DOHH2 (cell line): ENCODE measurements around the gene OR4F17.
"Not testable (repeated sequence)": the region's sequence is repeated elsewhere in the genome, so short reads cannot be mapped to it uniquely, and the experiment has no call there.

ENCODE experiments used
- H3F3A ChIP-seq: fragments of 200-600 bp; sonication (generic), shearing (Covaris generic); 2 replicates; pipeline ENCODE4 v1.6.0; 2016; ENCODE audit warnings: antibody characterized with exemption, mild to moderate bottlenecking; ENCODE audit not compliant: control insufficient read depth, insufficient read depth
- H3K27ac ChIP-seq: fragments of 200-600 bp; sonication (generic); 2 replicates; pipeline ENCODE4 v1.5.1; 2014; ENCODE audit warnings: low read depth, mild to moderate bottlenecking, low read length, moderate library complexity
- H3K27me3 ChIP-seq: fragments of 200-600 bp; sonication (generic); 2 replicates; pipeline ENCODE4 v1.6.1; 2014; ENCODE audit warnings: mild to moderate bottlenecking, low read length, mixed read lengths; ENCODE audit not compliant: control insufficient read depth
- H3K36me3 ChIP-seq: fragments of 200-600 bp; sonication (generic); 2 replicates; pipeline ENCODE4 v1.6.1; 2014; ENCODE audit warnings: mild to moderate bottlenecking, low read length, moderate library complexity, mixed read lengths; ENCODE audit not compliant: control insufficient read depth
- H3K4me1 ChIP-seq: fragments of 200-600 bp; sonication (generic); 2 replicates; pipeline ENCODE4 v1.6.1; 2014; ENCODE audit warnings: mild to moderate bottlenecking, low read length, mixed read lengths; ENCODE audit not compliant: control insufficient read depth
- H3K4me2 ChIP-seq: fragments of 200-600 bp; sonication (generic); 2 replicates; pipeline ENCODE4 v1.6.0; 2014; ENCODE audit warnings: mild to moderate bottlenecking, low read length, moderate library complexity
- H3K4me3 ChIP-seq: fragments of 200-600 bp; sonication (generic); 2 replicates; pipeline ENCODE4 v1.5.1; 2014; ENCODE audit warnings: mild to moderate bottlenecking, low read length, mixed read lengths
- H3K79me2 ChIP-seq: fragments of 200-600 bp; sonication (generic); 2 replicates; pipeline ENCODE4 v1.6.1; 2014; ENCODE audit warnings: mild to moderate bottlenecking, low read length, mixed read lengths; ENCODE audit not compliant: control insufficient read depth
- H3K9me2 ChIP-seq: fragments of 200-600 bp; sonication (generic); replicated peaks from 2 replicates; pipeline ENCODE4 v1.6.1; 2014; ENCODE audit warnings: mild to moderate bottlenecking, low read length, mixed read lengths; ENCODE audit not compliant: control insufficient read depth
- H3K9me3 ChIP-seq: fragments of 200-600 bp; sonication (generic); 2 replicates; pipeline ENCODE4 v1.6.1; 2014; ENCODE audit warnings: antibody characterized with exemption, low read length, mixed read lengths; ENCODE audit not compliant: control insufficient read depth, insufficient read depth
- H4K20me1 ChIP-seq: fragments of 200-600 bp; sonication (generic); 2 replicates; pipeline ENCODE4 v1.6.0; 2014; ENCODE audit warnings: low read depth, mild to moderate bottlenecking, antibody characterized with exemption, low read length, moderate library complexity; ENCODE audit not compliant: control insufficient read depth, insufficient read depth

The OR4F17 gene, protein sequence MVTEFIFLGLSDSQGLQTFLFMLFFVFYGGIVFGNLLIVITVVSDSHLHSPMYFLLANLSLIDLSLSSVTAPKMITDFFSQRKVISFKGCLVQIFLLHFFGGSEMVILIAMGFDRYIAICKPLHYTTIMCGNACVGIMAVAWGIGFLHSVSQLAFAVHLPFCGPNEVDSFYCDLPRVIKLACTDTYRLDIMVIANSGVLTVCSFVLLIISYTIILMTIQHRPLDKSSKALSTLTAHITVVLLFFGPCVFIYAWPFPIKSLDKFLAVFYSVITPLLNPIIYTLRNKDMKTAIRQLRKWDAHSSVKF

GRCh38 chr19:106804-107203 is at the start of gene OR4F17:
OR4F17 (plus strand) TSS chr19:107104; CDS start chr19:110679, 3,575 bp downstream.
- not testable (repeated sequence) for H4K20me1 ChIP-seq, H3K36me3 ChIP-seq, H3K4me2 ChIP-seq, H3K79me2 ChIP-seq, H3K4me1 ChIP-seq, H3K27me3 ChIP-seq, H3K9me2 ChIP-seq, H3K27ac ChIP-seq, H3K9me3 ChIP-seq, H3K4me3 ChIP-seq, H3F3A ChIP-seq

DNA sequence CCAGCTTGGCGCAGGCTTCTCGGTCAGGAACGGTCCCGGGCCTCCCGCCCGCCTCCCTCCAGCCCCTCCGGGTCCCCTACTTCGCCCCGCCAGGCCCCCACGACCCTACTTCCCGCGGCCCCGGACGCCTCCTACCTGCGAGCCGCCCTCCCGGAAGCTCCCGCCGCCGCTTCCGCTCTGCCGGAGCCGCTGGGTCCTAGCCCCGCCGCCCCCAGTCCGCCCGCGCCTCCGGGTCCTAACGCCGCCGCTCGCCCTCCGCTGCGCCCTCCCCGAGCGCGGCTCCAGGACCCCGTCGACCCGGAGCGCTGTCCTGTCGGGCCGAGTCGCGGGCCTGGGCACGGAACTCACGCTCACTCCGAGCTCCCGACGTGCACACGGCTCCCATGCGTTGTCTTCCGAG is 36.1 kb upstream of the OR4F17 start:
- not testable (repeated sequence) for H3K36me3 ChIP-seq

GRCh38 chr19:82864-83263 is 24.0 kb upstream of the OR4F17 start:
- H3K9me2 ChIP-seq, H3K27ac ChIP-seq, H3K79me2 ChIP-seq, H3K9me3 ChIP-seq, H3K4me2 ChIP-seq, H3K27me3 ChIP-seq, H3K4me1 ChIP-seq, H3F3A ChIP-seq, H3K36me3 ChIP-seq, H4K20me1 ChIP-seq, H3K4me3 ChIP-seq: not testable (repeated sequence)

More for the DNA sequence above, 36.1 kb upstream of the OR4F17 start:
- H3K27ac ChIP-seq, H3K4me2 ChIP-seq, H3K4me3 ChIP-seq, H3F3A ChIP-seq, H3K27me3 ChIP-seq, H4K20me1 ChIP-seq, H3K79me2 ChIP-seq, H3K4me1 ChIP-seq, H3K9me3 ChIP-seq, H3K9me2 ChIP-seq: not testable (repeated sequence)

GRCh38 chr19:83626-84025 is 23.3 kb upstream of the OR4F17 start:
- not testable (repeated sequence) for H4K20me1 ChIP-seq, H3K4me2 ChIP-seq, H3K27ac ChIP-seq, H3F3A ChIP-seq, H3K4me3 ChIP-seq, H3K9me2 ChIP-seq, H3K27me3 ChIP-seq, H3K36me3 ChIP-seq, H3K4me1 ChIP-seq, H3K79me2 ChIP-seq, H3K9me3 ChIP-seq

DNA sequence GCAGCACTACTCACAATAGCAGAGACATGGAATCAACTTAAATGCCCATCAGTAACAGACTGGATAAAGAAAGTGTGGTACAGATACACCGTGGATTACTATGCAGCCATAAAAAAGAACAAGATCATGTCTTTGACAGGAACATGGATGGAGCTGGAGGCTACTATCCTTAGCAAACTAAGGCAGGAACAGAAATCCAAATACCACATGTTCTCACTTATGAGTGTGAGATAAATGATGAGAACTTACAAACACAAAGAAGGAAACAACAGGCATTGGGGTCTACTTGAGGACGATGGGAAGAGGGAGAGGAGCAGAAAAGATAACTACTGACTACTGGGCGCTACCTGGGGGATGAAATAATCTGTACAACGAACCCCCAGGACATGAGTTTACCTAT is 16.2 kb upstream of the OR4F17 start:
- H3K27ac ChIP-seq, H3K27me3 ChIP-seq, H3K9me2 ChIP-seq, H3K9me3 ChIP-seq, H3K36me3 ChIP-seq, H3K4me2 ChIP-seq, H3K4me3 ChIP-seq, H3F3A ChIP-seq, H3K4me1 ChIP-seq, H4K20me1 ChIP-seq, H3K79me2 ChIP-seq: not testable (repeated sequence)

- not testable (repeated sequence) for H3K36me3 ChIP-seq, H3F3A ChIP-seq, H3K9me3 ChIP-seq, H3K4me2 ChIP-seq, H4K20me1 ChIP-seq, H3K79me2 ChIP-seq, H3K27ac ChIP-seq, H3K4me1 ChIP-seq, H3K4me3 ChIP-seq, H3K9me2 ChIP-seq, H3K27me3 ChIP-seq
These were observed 12.1 kb upstream of the OR4F17 start for GRCh38 chr19:94794-95193.

DNA sequence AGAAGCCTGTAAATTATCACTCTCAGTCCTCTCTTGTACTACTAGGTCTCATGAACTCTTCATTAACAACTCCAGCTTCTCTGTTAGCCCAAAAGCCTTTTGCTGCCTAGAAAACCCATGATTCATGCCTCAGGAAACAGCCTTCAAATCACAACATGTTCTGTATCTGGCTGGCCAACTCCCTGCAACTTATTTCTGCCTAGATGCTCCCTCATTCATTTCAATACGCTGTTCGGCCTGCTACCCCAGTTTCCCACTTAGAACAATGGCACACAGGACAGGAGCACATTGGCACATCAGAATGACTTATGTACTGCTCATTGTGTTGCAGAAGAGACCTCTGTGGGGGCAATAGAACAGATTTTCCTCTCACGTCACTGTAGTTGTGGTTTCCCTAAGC is 9.3 kb upstream of the OR4F17 start:
- not testable (repeated sequence) for H3K36me3 ChIP-seq, H3K9me3 ChIP-seq, H3K79me2 ChIP-seq, H3K9me2 ChIP-seq, H3K4me1 ChIP-seq, H3K4me3 ChIP-seq, H3K27ac ChIP-seq, H3F3A ChIP-seq, H3K27me3 ChIP-seq, H3K4me2 ChIP-seq, H4K20me1 ChIP-seq

- H3K36me3 ChIP-seq, H3K27ac ChIP-seq, H3K4me1 ChIP-seq, H3K4me2 ChIP-seq, H3K9me3 ChIP-seq, H3K4me3 ChIP-seq, H3K79me2 ChIP-seq, H3K9me2 ChIP-seq, H3F3A ChIP-seq, H3K27me3 ChIP-seq, H4K20me1 ChIP-seq: not testable (repeated sequence)
These were observed 13.7 kb downstream of the OR4F17 start for GRCh38 chr19:120443-121140.
